Urinary bladder (tissue), 4 donors: ENCODE data around the gene TPRA1. TPM values are rescaled to one million over a fixed set of nuclear protein-coding genes. Genes with fewer than 3 reads are reported as not detected.
"Not testable (repeated sequence)": the region's sequence is repeated elsewhere in the genome, so short reads cannot be mapped to it uniquely, and the experiment has no call there.

Source experiments
- DNase-seq: peaks from one replicate; pipeline ENCODE4 v3.0.0-alpha.2; 2015; ENCODE audit errors: extremely low spot score
- H3K27ac ChIP-seq: one replicate; pipeline ENCODE4 v1.5.1; 2013; ENCODE audit warnings: low read depth, mild to moderate bottlenecking, moderate library complexity
- H3K36me3 ChIP-seq: one replicate; pipeline ENCODE4 v1.6.1; 2013; ENCODE audit warnings: mild to moderate bottlenecking, moderate library complexity; ENCODE audit not compliant: insufficient read depth
- H3K4me1 ChIP-seq: one replicate; pipeline ENCODE4 v1.6.1; 2013; ENCODE audit warnings: mild to moderate bottlenecking, moderate library complexity; ENCODE audit not compliant: insufficient read depth
- H3K4me3 ChIP-seq: one replicate; pipeline ENCODE4 v1.5.1; 2013; ENCODE audit warnings: low read depth, low read length
- WGBS: extraction: QIAGEN DNeasy Blood & Tissue Kit; methylation state at CpG from one replicate; pipeline ENCODE4 v1.1.7; 2013; 5-methylcytosine and 5-hydroxymethylcytosine counted together
- polyA plus RNA-seq: library from polyadenylated mRNA; stranded (reverse); fragments of 200-250 nt; gene quantifications from one replicate; pipeline ENCODE4 v1.2.3, GENCODE V29; 2013
- total RNA-seq: library from RNA; depleted of rRNA; stranded (reverse); fragments of >200 nt; gene quantifications from one replicate; pipeline ENCODE4 v1.2.3, GENCODE V29; 2014
- donor health status: healthy with polysubstance abuse.
- donor health status: healthy.

TPRA1 gene
- total and polyA plus RNA-seq, 2 donors: 20.6 to 41.5 TPM

DNA sequence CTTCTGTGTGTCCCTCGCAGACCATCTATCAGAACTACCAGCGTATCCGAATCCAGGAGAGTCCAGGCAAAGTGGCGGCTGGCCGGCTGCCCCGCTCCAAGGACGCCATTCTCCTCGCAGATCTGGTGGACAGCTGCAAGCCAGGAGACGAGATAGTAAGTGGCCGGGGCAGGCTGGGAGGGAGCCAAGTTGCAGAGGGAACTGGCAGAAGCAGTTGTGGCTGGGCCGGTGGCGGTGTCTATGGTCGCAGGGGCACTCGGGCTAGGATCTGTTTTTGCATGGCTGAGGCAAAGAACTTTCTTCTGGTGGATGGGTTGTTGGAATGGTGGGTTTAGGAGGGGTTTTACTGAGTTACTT, 17.8 kb upstream of the TPRA1 start:
- no peak overlapping the region for H3K27ac ChIP-seq
- DNase-seq: no peak

DNA sequence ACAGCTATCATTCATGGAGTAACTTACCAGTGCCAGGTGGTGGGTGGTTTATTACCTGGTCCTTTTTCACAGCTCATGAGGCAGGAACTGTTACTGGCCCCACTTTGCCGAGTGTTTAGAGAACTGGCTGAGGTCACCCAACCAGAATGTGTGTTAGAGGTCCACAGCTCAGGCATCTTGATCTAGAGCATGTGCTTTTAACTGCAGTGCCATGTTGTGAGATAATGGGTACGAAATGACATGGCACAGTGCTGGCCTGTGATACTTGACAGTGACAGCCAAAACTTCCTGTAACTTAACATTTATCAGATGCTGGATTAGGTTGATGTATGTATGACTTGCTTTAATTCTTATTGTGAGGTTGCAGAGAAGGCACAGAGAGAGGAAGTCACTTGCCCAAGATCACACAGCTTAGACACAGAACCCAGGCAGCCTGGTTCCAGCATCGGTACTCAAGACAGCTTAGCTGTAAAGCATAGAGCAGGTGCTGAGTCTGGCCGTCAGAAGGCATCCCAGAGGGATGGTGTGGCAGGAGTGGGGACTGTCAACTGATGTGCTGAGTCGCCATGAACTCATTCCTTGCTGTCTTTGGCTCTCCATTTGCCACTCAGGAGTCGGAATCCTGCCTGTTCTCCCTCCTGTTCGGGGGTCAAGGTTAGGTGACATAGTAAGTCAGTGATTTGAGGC, 17.3 kb upstream of the TPRA1 start:
- no peaks in the 10 kb centered on the region for H3K4me1 ChIP-seq
- H3K4me3 ChIP-seq: no peak overlapping the region
- no peak overlapping the region for H3K27ac ChIP-seq
- WGBS: 91% methylated on average over 7 of the region's 7 CpGs
- H3K36me3 ChIP-seq: no peaks in the 10 kb centered on the region
- no peak for DNase-seq

More for the DNA sequence above, 17.8 kb upstream of the TPRA1 start:
- Histone ChIP-seq H3K36me3 (no peaks in the 10 kb centered on the region), H3K4me1 (no peaks in the 10 kb centered on the region), H3K4me3 (no peak overlapping the region)
- 95% methylated on average over 14 of the region's 14 CpGs for WGBS

DNA sequence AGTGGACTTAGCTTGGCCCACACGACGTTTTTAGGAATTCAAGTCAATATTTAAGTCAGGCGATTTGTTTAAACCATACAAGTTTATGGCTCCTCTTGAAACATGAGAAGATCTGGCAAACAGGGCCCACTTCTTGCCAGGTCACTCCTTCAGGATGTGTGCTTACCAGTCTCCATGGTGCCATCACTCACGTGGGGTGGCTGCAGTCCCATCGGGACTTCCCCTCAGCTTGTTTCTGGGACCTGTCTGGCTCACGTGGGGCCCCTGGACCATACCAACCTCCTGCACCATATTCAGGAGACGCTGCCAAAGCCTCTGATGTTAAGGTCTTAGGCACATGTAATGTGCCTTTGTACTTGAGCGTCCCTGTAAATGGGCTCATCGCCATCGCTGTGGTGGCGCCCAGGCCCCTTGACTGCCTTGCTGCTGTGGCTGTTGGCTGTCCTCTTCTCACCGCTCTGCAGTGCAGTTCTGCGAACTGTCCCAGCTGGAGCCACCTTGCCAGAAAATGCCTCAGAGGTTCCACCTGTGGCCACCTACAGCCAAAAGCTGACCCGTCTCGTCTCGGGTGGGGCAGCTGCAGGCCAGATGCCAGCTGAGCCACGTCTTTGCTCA, 16.6 kb upstream of the TPRA1 start:
- no peak overlapping the region for H3K4me3 ChIP-seq
- H3K4me1 ChIP-seq: no peaks in the 10 kb centered on the region
- H3K36me3 ChIP-seq: no peaks in the 10 kb centered on the region
- WGBS: 87% methylated on average over 17 of the region's 17 CpGs
- no peak overlapping the region for H3K27ac ChIP-seq
- DNase-seq: no peak

DNA sequence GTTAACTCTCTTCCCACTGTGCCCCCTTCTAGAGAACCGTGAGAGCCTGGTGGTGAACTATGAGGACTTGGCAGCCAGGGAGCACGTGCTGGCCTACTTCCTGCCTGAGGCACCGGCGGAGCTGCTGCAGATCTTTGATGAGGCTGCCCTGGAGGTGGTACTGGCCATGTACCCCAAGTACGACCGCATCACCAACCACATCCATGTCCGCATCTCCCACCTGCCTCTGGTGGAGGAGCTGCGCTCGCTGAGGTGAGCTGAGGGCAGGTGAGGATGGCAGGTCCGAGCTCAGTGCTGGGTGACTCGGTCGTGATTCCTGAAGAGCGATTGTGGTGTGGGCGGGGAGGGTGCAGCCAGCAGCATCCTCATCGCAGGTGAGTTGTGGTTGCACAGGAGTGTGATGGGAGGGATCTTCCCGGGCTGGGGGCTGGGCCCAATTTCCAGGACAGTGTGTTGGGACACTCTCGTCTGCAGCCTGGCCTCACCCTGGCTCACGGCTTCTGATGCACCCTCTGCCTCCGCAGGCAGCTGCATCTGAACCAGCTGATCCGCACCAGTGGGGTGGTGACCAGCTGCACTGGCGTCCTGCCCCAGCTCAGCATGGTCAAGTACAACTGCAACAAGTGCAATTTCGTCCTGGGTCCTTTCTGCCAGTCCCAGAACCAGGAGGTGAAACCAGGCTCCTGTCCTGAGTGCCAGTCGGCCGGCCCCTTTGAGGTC, 15.7 kb upstream of the TPRA1 start:
- H3K36me3 ChIP-seq: no peaks in the 10 kb centered on the region
- 94% methylated on average over 24 of the region's 24 CpGs for WGBS
- no peak for DNase-seq

DNA sequence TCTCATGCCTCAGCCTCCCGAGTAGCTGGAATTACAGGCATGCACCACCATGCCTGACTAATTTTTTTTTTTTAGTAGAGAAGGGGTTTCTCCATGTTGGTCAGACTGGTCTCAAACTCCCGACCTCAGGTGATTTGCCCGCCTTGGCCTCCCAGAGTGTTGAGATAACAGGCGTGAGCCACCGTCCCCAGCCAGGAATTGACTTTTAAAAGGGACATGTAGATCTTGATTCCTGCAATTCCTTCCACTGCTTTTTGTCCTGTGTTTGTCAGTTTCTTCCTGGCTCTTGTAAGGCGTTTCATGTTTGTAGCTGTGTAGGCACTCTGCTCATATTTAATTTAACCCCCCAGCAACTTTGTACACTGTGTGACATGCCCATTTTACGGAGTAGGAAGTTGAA, 15.0 kb upstream of the TPRA1 start:
- H3K4me3 ChIP-seq, H3K36me3 ChIP-seq, H3K27ac ChIP-seq, DNase-seq, H3K4me1 ChIP-seq: not testable (repeated sequence)
- WGBS: 95% methylated on average over 7 of the region's 7 CpGs

More for the DNA sequence above, 15.7 kb upstream of the TPRA1 start:
- H3K4me1 ChIP-seq: no peaks in the 10 kb centered on the region
- H3K27ac ChIP-seq: no peak overlapping the region
- H3K4me3 ChIP-seq: no peak overlapping the region

DNA sequence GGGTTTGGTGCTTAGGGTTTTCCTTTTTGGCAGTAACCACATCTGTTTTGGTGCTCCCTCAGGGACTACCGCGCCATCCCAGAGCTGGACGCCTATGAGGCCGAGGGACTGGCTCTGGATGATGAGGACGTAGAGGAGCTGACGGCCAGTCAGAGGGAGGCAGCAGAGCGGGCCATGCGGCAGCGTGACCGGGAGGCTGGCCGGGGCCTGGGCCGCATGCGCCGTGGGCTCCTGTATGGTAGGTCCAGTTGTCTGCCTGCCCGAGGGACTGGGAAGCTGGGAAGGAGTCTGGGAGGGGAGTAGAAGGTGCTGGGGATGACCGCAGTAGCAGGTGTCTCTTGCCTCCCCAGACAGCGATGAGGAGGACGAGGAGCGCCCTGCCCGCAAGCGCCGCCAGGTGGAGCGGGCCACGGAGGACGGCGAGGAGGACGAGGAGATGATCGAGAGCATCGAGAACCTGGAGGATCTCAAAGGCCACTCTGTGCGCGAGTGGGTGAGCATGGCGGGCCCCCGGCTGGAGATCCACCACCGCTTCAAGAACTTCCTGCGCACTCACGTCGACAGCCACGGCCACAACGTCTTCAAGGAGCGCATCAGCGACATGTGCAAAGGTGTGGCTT, 14.1 kb upstream of the TPRA1 start:
- Histone ChIP-seq H3K4me1 (no peaks in the 10 kb centered on the region), H3K4me3 (no peak overlapping the region), H3K36me3 (no peaks in the 10 kb centered on the region), H3K27ac (no peak overlapping the region)
- WGBS: 95% methylated on average over 41 of the region's 41 CpGs
- no peak for DNase-seq

DNA sequence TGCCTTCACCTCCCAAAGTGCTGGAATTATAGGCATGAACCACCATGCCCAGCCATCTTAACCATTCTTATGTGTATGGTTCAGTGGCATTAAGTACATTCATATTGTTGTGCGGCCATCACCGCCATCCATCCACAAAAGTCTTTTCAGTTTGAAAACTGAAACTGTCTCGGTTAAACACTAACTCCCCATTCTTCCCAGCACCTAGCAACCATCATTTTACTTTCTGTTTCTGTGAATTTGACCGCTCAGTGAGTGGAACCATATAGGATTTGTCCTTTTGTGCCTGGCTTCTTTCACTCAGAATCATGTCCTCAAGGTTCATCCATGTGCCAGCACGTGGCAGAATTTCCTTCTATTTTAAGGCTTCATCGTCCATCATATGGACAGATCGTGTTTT, 13.5 kb upstream of the TPRA1 start:
- WGBS: 89% methylated on average over 7 of the region's 7 CpGs
- Histone ChIP-seq H3K27ac (no peak overlapping the region), H3K4me3 (no peak overlapping the region), H3K4me1 (no peaks in the 10 kb centered on the region), H3K36me3 (no peaks in the 10 kb centered on the region)
- no peak for DNase-seq

DNA sequence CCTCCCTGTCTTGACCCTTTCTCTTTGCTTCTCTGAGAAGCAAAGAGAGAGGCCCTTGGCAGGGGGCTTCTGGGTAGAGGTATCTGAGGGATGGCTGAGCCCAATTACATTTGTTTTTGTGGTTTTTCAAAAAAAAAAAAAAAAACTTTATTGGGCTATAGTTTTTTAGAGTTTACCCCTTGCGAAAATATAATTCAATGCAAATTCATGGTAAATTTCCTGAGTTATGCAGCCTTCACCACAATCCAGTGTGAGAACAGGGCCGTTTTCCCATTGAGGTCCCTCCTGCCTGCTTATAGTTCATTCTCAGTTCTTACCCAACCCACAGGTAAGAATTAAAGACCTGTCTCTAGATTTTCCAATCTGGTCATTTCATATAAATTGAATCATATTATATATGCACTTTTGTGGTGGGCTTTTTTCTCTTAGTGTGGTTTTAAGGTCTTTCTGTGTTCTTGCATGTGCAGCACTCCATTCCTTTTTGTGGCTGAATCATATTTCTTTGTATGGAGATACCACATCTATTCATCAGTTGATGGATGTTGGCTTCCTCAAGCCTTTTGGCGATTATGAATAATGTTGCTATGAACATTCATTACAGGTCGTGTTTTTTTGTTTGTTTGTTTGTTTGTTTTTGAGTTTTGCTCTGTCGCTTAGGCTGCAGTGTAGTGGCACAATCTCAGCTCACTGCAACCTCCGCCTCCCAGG, 10.4 kb upstream of the TPRA1 start:
- no peaks in the 10 kb centered on the region for H3K36me3 ChIP-seq
- H3K4me3 ChIP-seq: no peak overlapping the region
- no peak for DNase-seq
- H3K4me1 ChIP-seq: no peaks in the 10 kb centered on the region
- 89% methylated on average over 6 of the region's 6 CpGs for WGBS
- H3K27ac ChIP-seq: no peak overlapping the region

DNA sequence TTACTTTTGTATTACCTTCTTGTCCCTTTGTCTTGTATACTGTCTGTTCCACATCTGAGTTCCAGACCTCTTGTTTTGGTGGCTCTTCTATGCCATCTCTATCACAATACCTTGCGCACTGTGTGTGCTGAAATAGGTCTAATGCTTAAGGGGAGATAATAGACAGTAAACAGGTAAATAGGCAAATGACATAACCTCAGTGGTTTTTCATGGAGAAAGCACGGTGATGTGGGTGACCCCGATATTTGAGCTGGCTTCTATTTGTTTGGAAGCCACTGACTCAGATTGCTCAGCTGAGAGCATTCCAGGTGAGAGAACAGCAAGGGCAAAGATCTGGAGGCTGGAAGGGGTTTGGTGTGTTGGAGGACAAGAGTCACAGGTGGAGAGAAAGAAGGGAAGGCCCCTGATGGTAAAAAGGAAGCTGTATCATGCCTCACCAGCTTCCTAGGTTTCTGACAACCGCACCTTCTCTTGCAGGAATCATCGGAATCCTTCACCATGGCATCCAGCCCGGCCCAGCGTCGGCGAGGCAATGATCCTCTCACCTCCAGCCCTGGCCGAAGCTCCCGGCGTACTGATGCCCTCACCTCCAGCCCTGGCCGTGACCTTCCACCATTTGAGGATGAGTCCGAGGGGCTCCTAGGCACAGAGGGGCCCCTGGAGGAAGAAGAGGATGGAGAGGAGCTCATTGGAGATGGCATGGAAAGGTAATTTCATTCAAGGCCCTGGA, 8.5 kb upstream of the TPRA1 start:
- no peaks in the 10 kb centered on the region for H3K4me1 ChIP-seq
- H3K27ac ChIP-seq: no peak overlapping the region
- WGBS: 59% methylated on average over 14 of the region's 14 CpGs
- peak overlapping the region; percentile 30 for H3K4me3 ChIP-seq
- DNase-seq: no peak
- H3K36me3 ChIP-seq: no peaks in the 10 kb centered on the region

DNA sequence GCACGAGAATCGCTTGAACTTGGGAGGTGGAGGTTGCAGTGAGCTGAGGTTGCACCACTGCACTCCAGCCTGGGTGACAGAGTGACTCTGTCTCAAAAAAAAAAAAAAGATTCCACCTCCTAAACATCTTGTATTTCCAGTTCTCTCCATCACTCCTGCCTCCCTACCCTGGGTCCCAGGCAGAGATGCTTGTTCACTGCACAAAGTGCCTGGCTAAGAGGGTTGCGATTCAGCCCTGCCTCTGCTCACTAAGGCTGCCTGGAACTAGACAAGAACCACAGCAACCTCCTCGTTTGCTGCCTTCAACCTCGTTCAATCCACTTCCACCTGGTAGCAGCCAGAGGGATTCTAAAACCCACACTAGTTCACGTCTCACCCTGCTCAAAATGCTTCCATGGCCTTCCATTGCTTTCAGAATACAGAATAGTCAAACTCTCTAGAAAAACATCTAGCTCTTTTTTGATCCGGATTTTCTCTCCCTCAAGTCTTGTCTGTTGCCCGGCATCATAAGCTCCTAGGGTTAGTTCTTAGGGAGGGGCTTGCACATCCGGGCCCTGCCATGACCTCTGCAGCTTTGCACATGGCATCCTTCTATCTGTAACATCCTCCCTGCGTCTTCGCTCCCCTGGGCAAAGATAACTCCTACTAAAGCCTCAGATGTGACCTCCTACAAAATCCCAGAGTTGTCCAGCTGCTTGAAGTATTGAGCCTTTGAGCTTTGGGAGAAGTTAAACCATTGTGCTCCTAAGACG, 6.7 kb upstream of the TPRA1 start:
- DNase-seq: no peak
- 72% methylated on average over 12 of the region's 12 CpGs for WGBS
- H3K4me3 ChIP-seq: no peak overlapping the region
- no peaks in the 10 kb centered on the region for H3K36me3 ChIP-seq
- no peak overlapping the region for H3K27ac ChIP-seq
- no peaks in the 10 kb centered on the region for H3K4me1 ChIP-seq

DNA sequence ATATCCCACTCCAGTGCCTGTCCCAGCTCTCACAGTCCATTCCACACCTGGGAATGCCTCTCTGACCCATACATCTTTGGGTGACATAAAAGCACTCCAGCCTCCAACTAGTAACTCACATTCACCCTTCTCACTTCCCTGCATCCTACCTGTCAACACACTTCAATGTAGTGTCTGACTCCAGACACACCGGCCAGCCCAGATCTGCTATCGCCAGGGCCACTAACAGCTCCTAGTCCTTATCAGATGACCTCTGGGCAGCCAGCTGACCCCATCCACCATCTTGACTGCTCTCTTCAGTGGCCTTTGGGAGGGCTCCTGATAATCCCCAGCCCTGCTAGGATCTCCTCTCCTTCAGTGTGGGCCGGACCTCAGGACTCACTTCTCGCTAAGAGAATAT, 4.8 kb upstream of the TPRA1 start:
- no peak overlapping the region for H3K27ac ChIP-seq
- H3K4me1 ChIP-seq: no peaks in the 10 kb centered on the region
- DNase-seq: no peak
- 54% methylated on average over 4 of the region's 4 CpGs for WGBS
- H3K4me3 ChIP-seq: no peak overlapping the region
- no peaks in the 10 kb centered on the region for H3K36me3 ChIP-seq

DNA sequence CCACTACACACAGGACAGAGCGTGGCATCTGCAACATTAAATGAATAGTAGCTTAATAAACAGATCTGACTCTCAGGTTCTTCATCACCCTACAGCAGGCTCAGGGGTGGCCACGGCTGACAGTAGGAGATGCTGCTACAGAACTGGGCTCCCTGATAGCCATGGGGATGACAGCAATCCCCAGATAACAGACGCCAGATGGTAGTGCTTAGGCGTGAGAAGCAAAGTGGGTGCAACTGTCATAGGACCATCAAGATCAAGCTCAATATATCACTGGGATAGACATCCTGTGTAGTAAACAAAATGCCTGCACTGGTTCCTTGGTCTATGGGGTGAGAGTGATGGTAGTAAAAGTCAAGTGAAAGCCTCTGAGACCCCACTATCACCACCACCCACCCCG, 2.6 kb upstream of the TPRA1 start:
- H3K4me1 ChIP-seq: no peaks in the 10 kb centered on the region

More for the DNA sequence above, 2.6 kb upstream of the TPRA1 start:
- no peak for DNase-seq
- Histone ChIP-seq H3K27ac (no peak overlapping the region), H3K36me3 (no peaks in the 10 kb centered on the region), H3K4me3 (no peak overlapping the region)
- WGBS: 84% methylated on average over 5 of the region's 5 CpGs
